AG09309 (cell line): ENCODE results near the gene APOH.

ENCODE experiments used
- DNase-seq: peaks from one replicate; pipeline ENCODE4 v3.0.0-alpha.2; 2010; ENCODE audit warnings: low read depth
- H3K4me3 ChIP-seq: 2 replicates; pipeline ENCODE4 v1.5.1; 2011; ENCODE audit warnings: mild to moderate bottlenecking, low read depth, low read length, moderate library complexity; ENCODE audit not compliant: control insufficient read depth
- CTCF ChIP-seq: IDR thresholded peaks from 2 replicates; pipeline ENCODE4 v1.5.1; 2011; ENCODE audit warnings: mild to moderate bottlenecking, low read depth, low read length, inconsistent platforms; ENCODE audit not compliant: insufficient read depth, control insufficient read depth; ENCODE audit errors: missing control alignments

The APOH gene

GRCh38 chr17:66211047-66211810 is 18.0 kb downstream of the APOH start:
- no peak overlapping the region for H3K4me3 ChIP-seq
- no peak for DNase-seq
- no peak for TF ChIP-seq CTCF

- no peak overlapping the region for H3K4me3 ChIP-seq
- no peak for TF ChIP-seq CTCF
- DNase-seq: no peak
Observed at GRCh38 chr17:66210208-66210574, 19.0 kb downstream of the APOH start.

- no peak for TF ChIP-seq CTCF
- no peak for DNase-seq
- H3K4me3 ChIP-seq: no peak overlapping the region
Observed at GRCh38 chr17:66207936-66208335, 21.3 kb downstream of the APOH start.

- no peak for DNase-seq
- TF ChIP-seq CTCF: no peak
Observed at GRCh38 chr17:66203274-66204015, 25.8 kb downstream of the APOH start.

GRCh38 chr17:66200685-66201092 is 28.5 kb downstream of the APOH start:
- TF ChIP-seq CTCF: peak; percentile 76
- no peak overlapping the region for H3K4me3 ChIP-seq
- DNase-seq: peak; percentile 52

More at GRCh38 chr17:66203274-66204015, 25.8 kb downstream of the APOH start:
- H3K4me3 ChIP-seq: no peak overlapping the region

GRCh38 chr17:66198242-66198641 is 31.0 kb downstream of the APOH start:
- TF ChIP-seq CTCF: no peak
- DNase-seq: no peak
- no peak overlapping the region for H3K4me3 ChIP-seq
